ENCODE data around the gene TMEM269.

Gene TMEM269

GRCh38 chr1:42766741-42767509 is 17.9 kb upstream of the TMEM269 start, which contains the start of the genes C1orf50 and P3H1:
TSS of gene C1orf50 (plus strand) at chr1:42767249. CDS start at chr1:42767312, 63 bp downstream.
TSS of gene P3H1 (minus strand) at chr1:42767028. CDS start at chr1:42766971, 57 bp downstream.
- DNase-seq = peak; percentile 99
- in situ Hi-C loops (cut with MboI; ENCODE audit: low pct_unique_long_range_greater_than_20kb, low sequenced_read_pairs) = no loop called here

GRCh38 chr1:42767510-42768000 is 17.2 kb upstream of the TMEM269 start:
- in situ Hi-C loops (cut with MboI; ENCODE audit: low pct_unique_long_range_greater_than_20kb, low sequenced_read_pairs) = no loop called here
- DNase-seq = no peak

GRCh38 chr1:42768172-42768571 is 16.6 kb upstream of the TMEM269 start:
- no peak for DNase-seq
- in situ Hi-C loops (cut with MboI; ENCODE audit: low pct_unique_long_range_greater_than_20kb, low sequenced_read_pairs) = no loop called here

- no peak for DNase-seq
- in situ Hi-C loops (cut with MboI; ENCODE audit: low pct_unique_long_range_greater_than_20kb, low sequenced_read_pairs) = no loop called here
Measured at GRCh38 chr1:42769811-42770210, 15.0 kb upstream of the TMEM269 start.

- no peak for DNase-seq
- in situ Hi-C loops (cut with MboI; ENCODE audit: low pct_unique_long_range_greater_than_20kb, low sequenced_read_pairs) = no loop called here
Measured at GRCh38 chr1:42773420-42773819, 11.4 kb upstream of the TMEM269 start.

GRCh38 chr1:42774928-42775526 is 9.8 kb upstream of the TMEM269 start:
- no peak for DNase-seq
- in situ Hi-C loops (cut with MboI; ENCODE audit: low pct_unique_long_range_greater_than_20kb, low sequenced_read_pairs) = loop anchor here (25.0 kb wide), 1 partner anchor 287 kb away; no protein-coding TSS in a partner anchor

GRCh38 chr1:42776502-42776901 is 8.3 kb upstream of the TMEM269 start:
- DNase-seq = no peak
- in situ Hi-C loops (cut with MboI; ENCODE audit: low pct_unique_long_range_greater_than_20kb, low sequenced_read_pairs) = loop anchor here (25.0 kb wide), 1 partner anchor 286 kb away; no protein-coding TSS in a partner anchor

GRCh38 chr1:42777852-42778251 is 6.9 kb upstream of the TMEM269 start:
- peak; percentile 41 for DNase-seq

GRCh38 chr1:42779725-42780124 is 5.1 kb upstream of the TMEM269 start:
- in situ Hi-C loops (cut with MboI; ENCODE audit: low pct_unique_long_range_greater_than_20kb, low sequenced_read_pairs) = loop anchor here (25.0 kb wide), 1 partner anchor 283 kb away; no protein-coding TSS in a partner anchor
- no peak for DNase-seq

More at GRCh38 chr1:42777852-42778251, 6.9 kb upstream of the TMEM269 start:
- in situ Hi-C loops (cut with MboI; ENCODE audit: low pct_unique_long_range_greater_than_20kb, low sequenced_read_pairs) = loop anchor here (25.0 kb wide), 1 partner anchor 284 kb away; no protein-coding TSS in a partner anchor

- in situ Hi-C loops (cut with MboI; ENCODE audit: low pct_unique_long_range_greater_than_20kb, low sequenced_read_pairs) = loop anchor here (25.0 kb wide), 1 partner anchor 282 kb away; no protein-coding TSS in a partner anchor
- no peak for DNase-seq
Measured at GRCh38 chr1:42780176-42780575, 4.6 kb upstream of the TMEM269 start.

- in situ Hi-C loops (cut with MboI; ENCODE audit: low pct_unique_long_range_greater_than_20kb, low sequenced_read_pairs) = loop anchor here (25.0 kb wide), 1 partner anchor 279 kb away; no protein-coding TSS in a partner anchor
- no peak for DNase-seq
Measured at GRCh38 chr1:42783092-42783491, 1.7 kb upstream of the TMEM269 start.

- in situ Hi-C loops (cut with MboI; ENCODE audit: low pct_unique_long_range_greater_than_20kb, low sequenced_read_pairs) = loop anchor here (25.0 kb wide), 1 partner anchor 278 kb away; no protein-coding TSS in a partner anchor
- no peak for DNase-seq
Measured at GRCh38 chr1:42784547-42784945, 245 bp upstream of the TMEM269 start.

GRCh38 chr1:42786097-42786496 is 1.3 kb downstream of the TMEM269 start:
- no peak for DNase-seq
- in situ Hi-C loops (cut with MboI; ENCODE audit: low pct_unique_long_range_greater_than_20kb, low sequenced_read_pairs) = loop anchor here (25.0 kb wide), 1 partner anchor 276 kb away; no protein-coding TSS in a partner anchor

GRCh38 chr1:42788021-42788420 is 3.2 kb downstream of the TMEM269 start:
- in situ Hi-C loops (cut with MboI; ENCODE audit: low pct_unique_long_range_greater_than_20kb, low sequenced_read_pairs) = loop anchor here (25.0 kb wide), 1 partner anchor 274 kb away; no protein-coding TSS in a partner anchor
- DNase-seq = no peak

GRCh38 chr1:42793824-42794223 is 9.0 kb downstream of the TMEM269 start:
- in situ Hi-C loops (cut with MboI; ENCODE audit: low pct_unique_long_range_greater_than_20kb, low sequenced_read_pairs) = loop anchor here (25.0 kb wide), 1 partner anchor 268 kb away; no protein-coding TSS in a partner anchor

GRCh38 chr1:42797414-42797813 is 12.6 kb downstream of the TMEM269 start:
- in situ Hi-C loops (cut with MboI; ENCODE audit: low pct_unique_long_range_greater_than_20kb, low sequenced_read_pairs) = loop anchor here (25.0 kb wide), 1 partner anchor 265 kb away; no protein-coding TSS in a partner anchor
- DNase-seq = no peak

More at GRCh38 chr1:42793824-42794223, 9.0 kb downstream of the TMEM269 start:
- no peak for DNase-seq

- no peak for DNase-seq
- in situ Hi-C loops (cut with MboI; ENCODE audit: low pct_unique_long_range_greater_than_20kb, low sequenced_read_pairs) = loop anchor here (25.0 kb wide), 1 partner anchor 264 kb away; no protein-coding TSS in a partner anchor
Measured at GRCh38 chr1:42797979-42798378, 13.2 kb downstream of the TMEM269 start.

- DNase-seq = no peak
- in situ Hi-C loops (cut with MboI; ENCODE audit: low pct_unique_long_range_greater_than_20kb, low sequenced_read_pairs) = no loop called here
Measured at GRCh38 chr1:42801832-42802473, 17.2 kb downstream of the TMEM269 start.

- in situ Hi-C loops (cut with MboI; ENCODE audit: low pct_unique_long_range_greater_than_20kb, low sequenced_read_pairs) = no loop called here
Measured at GRCh38 chr1:42806171-42806570, 21.4 kb downstream of the TMEM269 start.

More at GRCh38 chr1:42806171-42806570, 21.4 kb downstream of the TMEM269 start:
- DNase-seq = no peak

Data from KBM-7 (cell line).